Astrocyte of the spinal cord (primary cell): Measurements from ENCODE around the gene ARHGEF7.

ENCODE experiments used
- DNase-seq: peaks from one replicate; pipeline ENCODE4 v3.0.0; 2011; ENCODE audit warnings: low read depth, low spot score
- H3K4me3 ChIP-seq: 2 replicates; pipeline ENCODE4 v1.5.1; 2011; ENCODE audit warnings: low read depth, mild to moderate bottlenecking, low read length, moderate library complexity
- CTCF ChIP-seq: IDR thresholded peaks from 2 replicates; pipeline ENCODE4 v1.5.1; 2012; ENCODE audit warnings: low read depth, mild to moderate bottlenecking, low read length, inconsistent platforms
- in situ Hi-C: cut with HindIII; loops from 2 replicates; pipeline ENCODE4 v1.10.0; 2017; ENCODE audit warnings: low sequenced_read_pairs

ARHGEF7 gene

GRCh38 chr13:111239764-111240670 lies 124.9 kb downstream of the ARHGEF7 start:
- DNase-seq = no peak
- in situ Hi-C loops = no loop called here
- no peak for TF ChIP-seq CTCF
- no peak overlapping the region for H3K4me3 ChIP-seq

- no peak for DNase-seq
- no peak for TF ChIP-seq CTCF
- in situ Hi-C loops = no loop called here
- no peak overlapping the region for H3K4me3 ChIP-seq
Measured at GRCh38 chr13:111241006-111241755, 126.1 kb downstream of the ARHGEF7 start.

- TF ChIP-seq CTCF = no peak
- in situ Hi-C loops = no loop called here
Measured at GRCh38 chr13:111241862-111242261, 126.8 kb downstream of the ARHGEF7 start.

GRCh38 chr13:111242585-111242984 lies 127.5 kb downstream of the ARHGEF7 start:
- in situ Hi-C loops = no loop called here
- no peak for DNase-seq
- TF ChIP-seq CTCF = no peak
- H3K4me3 ChIP-seq = no peak overlapping the region

More at GRCh38 chr13:111241862-111242261, 126.8 kb downstream of the ARHGEF7 start:
- DNase-seq = no peak
- H3K4me3 ChIP-seq = no peak overlapping the region

GRCh38 chr13:111243981-111244380 lies 128.9 kb downstream of the ARHGEF7 start:
- no peak for TF ChIP-seq CTCF
- DNase-seq = no peak
- H3K4me3 ChIP-seq = no peak overlapping the region
- in situ Hi-C loops = no loop called here

- in situ Hi-C loops = no loop called here
- no peak overlapping the region for H3K4me3 ChIP-seq
- TF ChIP-seq CTCF = no peak
- DNase-seq = peak; percentile 62
Measured at GRCh38 chr13:111245576-111246384, 130.7 kb downstream of the ARHGEF7 start.
